ENCODE measurements around the gene PSMD13. TPM values are rescaled to one million over a fixed set of nuclear protein-coding genes. Genes with fewer than 3 reads are reported as not detected.
A peak's percentile ranks its signal among the peaks of the same experiment; 100 is the strongest.
"Not testable (repeated sequence)": the region's sequence is repeated elsewhere in the genome, so short reads cannot be mapped to it uniquely, and the experiment has no call there.

The PSMD13 gene
- total RNA-seq, 1 donor from 2014 or later: 146 TPM

DNA sequence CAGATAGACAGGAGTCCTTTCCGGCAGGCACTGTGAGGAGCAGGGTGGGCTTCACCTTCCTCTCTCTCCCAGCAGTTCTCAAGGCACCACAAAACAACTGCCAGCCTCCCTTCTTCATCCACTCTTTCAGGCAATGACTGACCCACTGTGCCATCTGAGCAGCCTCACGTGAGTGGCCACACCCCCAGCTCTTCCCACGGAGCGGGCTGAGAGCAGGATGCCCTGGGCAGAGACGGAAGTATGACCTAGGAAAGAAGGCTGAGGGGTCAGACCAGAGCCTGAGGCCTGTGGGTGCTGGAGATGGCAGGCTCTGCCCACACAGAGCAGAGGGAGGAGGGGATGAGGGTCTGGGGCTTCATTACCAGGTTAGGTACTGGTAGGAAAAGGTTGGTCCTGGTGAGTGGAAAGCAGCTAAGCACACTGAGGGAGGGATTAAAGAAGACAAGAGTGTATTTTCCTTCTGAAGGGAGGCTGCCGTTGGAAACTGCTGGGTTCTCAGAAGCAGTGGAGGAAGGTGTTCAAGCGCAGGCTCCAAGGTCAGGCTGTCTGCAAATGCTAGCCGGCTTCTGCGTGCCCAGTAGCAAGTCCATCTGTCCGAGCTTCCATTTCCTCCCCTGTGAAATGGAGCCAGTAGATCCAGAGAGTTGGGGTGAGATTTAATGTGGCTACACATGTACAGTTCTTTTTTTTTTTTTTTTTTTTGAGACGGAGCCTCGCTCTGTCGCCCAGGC is 46.0 kb downstream of the PSMD13 start:
- peak overlapping the region; percentile 83 for H3K27ac Mint-ChIP-seq (ENCODE audit: unreplicated experiment)
- no peak overlapping the region for H3K4me3 Mint-ChIP-seq
- peaks cover 16% of the 10 kb centered on the region for H3K4me1 Mint-ChIP-seq
- peaks cover 7% of the 10 kb centered on the region for H3K27me3 Mint-ChIP-seq (ENCODE audit: low read depth)
- DNase-seq (ENCODE audit: low read depth, low spot score): no peak
- H3K36me3 Mint-ChIP-seq (ENCODE audit: low read depth): no peaks in the 10 kb centered on the region
- H3K9me3 Mint-ChIP-seq: no peaks in the 10 kb centered on the region
- TF ChIP-seq, protein P1, sequence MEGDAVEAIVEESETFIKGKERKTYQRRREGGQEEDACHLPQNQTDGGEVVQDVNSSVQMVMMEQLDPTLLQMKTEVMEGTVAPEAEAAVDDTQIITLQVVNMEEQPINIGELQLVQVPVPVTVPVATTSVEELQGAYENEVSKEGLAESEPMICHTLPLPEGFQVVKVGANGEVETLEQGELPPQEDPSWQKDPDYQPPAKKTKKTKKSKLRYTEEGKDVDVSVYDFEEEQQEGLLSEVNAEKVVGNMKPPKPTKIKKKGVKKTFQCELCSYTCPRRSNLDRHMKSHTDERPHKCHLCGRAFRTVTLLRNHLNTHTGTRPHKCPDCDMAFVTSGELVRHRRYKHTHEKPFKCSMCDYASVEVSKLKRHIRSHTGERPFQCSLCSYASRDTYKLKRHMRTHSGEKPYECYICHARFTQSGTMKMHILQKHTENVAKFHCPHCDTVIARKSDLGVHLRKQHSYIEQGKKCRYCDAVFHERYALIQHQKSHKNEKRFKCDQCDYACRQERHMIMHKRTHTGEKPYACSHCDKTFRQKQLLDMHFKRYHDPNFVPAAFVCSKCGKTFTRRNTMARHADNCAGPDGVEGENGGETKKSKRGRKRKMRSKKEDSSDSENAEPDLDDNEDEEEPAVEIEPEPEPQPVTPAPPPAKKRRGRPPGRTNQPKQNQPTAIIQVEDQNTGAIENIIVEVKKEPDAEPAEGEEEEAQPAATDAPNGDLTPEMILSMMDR (conservative IDR thresholded peaks at IDR 0.05): no peak

DNA sequence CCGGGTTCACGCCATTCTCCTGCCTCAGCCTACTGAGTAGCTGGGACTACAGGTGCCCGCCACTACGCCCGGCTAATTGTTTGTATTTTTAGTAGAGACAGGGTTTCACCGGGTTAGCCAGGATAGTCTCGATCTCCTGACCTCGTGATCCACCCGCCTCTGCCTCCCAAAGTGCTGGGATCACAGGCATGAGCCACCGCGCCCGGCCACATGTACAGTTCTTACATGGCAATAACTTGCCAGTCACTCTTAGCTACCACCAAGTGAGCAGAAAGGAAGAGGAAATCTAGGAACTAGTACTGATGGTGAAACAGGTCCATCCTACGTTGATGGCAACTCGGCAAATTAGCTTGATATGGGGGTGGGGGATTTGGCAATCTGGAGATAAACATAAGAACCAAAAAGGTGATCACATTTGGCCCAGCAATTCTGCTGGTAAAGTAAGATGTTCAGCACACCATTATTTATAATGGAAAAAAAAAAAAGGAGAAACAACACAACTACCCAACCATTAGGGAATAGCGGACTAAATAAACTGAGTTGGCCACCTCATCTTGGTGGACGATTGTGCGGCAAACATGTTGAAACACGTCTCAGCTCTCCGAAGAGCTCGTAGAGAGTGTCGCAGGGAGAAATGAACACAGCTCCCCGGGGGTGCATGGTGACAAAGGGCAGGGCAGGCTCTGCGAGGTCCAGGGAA is 46.8 kb downstream of the PSMD13 start:
- Mint-ChIP-seq H3K9me3 (no peaks in the 10 kb centered on the region), H3K4me3 (peak overlapping the region; percentile 31), H3K36me3 (ENCODE audit: low read depth) (no peaks in the 10 kb centered on the region), H3K27ac (ENCODE audit: unreplicated experiment) (no peak overlapping the region), H3K27me3 (ENCODE audit: low read depth) (peaks cover 13% of the 10 kb centered on the region), H3K4me1 (peaks cover 16% of the 10 kb centered on the region)
- TF ChIP-seq, protein P1 (conservative IDR thresholded peaks at IDR 0.05): no peak
- DNase-seq (ENCODE audit: low read depth, low spot score): no peak

DNA sequence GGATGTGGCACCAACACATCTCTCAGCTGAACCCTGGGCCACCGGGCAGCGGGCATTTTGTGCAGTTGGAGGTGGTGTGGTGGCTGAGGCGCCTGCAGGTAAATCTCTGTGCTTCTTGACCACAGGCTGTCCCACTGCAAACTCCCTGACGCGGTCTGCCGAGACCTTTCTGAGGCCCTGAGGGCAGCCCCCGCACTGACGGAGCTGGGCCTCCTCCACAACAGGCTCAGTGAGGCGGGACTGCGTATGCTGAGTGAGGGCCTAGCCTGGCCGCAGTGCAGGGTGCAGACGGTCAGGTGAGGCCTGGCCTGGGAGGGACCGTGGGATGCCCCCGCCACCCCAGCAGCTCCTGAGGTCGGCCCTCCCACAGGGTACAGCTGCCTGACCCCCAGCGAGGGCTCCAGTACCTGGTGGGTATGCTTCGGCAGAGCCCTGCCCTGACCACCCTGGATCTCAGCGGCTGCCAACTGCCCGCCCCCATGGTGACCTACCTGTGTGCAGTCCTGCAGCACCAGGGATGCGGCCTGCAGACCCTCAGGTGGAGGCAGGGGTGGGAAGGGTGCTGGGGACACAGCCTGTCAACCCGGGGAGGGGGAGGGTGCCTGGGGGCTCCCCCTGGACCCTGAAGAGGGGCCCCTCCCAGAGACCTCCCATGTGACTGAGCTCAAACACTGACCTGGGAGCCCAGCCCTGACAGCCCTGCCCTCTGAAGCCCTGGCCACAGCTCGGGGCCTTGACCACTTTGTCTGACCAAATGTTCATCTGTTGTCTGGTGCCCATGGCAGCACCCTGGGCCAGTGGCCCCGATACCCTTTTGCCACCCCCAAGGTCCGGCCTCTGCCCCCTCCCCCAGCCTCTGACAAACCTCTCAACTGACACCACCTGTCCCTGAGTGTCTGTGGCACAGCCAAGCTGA is 47.6 kb downstream of the PSMD13 start:
- Mint-ChIP-seq H3K9me3 (no peaks in the 10 kb centered on the region), H3K27me3 (ENCODE audit: low read depth) (peaks cover 13% of the 10 kb centered on the region)
- no peak for DNase-seq (ENCODE audit: low read depth, low spot score)

DNA sequence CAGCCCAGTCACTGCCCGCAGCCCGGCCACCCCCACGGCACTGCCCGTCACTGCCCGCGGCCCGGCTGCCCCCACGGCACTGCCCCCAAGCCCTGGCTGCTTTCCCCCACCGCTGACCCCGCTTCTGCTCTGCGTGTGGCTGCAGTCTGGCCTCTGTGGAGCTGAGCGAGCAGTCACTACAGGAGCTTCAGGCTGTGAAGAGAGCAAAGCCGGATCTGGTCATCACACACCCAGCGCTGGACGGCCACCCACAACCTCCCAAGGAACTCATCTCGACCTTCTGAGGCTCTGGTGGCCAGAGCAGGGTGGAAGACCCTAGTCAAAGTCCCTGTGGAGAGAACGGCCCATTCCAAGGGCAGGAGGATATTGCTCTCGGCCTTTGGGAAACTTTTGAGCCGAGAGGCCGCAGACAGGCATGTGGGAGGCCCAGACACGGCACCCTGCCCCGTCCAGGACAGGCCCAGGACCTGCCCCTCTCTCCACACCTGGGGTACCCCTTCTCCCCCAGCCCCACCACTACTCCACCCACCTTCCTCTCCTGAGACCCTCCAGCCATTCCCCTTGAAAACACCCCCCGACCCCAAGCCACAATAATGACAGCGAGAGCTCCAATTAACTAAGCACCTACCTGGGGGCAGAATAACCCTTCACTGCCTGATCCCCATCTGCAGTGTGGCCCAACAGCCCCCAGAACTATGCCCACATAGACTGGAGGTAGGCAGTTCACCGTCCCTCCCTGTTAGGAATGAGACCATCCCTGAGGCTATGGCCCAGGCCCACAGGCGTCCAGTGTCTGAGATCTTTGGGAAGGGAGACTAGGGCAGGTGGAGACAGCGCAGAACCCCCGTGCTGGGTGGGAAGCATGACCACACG is 48.5 kb downstream of the PSMD13 start:
- H3K27me3 Mint-ChIP-seq (ENCODE audit: low read depth): peaks cover 13% of the 10 kb centered on the region
- H3K27ac Mint-ChIP-seq (ENCODE audit: unreplicated experiment): no peak overlapping the region
- DNase-seq (ENCODE audit: low read depth, low spot score): no peak
- peaks cover 16% of the 10 kb centered on the region for H3K4me1 Mint-ChIP-seq
- no peaks in the 10 kb centered on the region for H3K36me3 Mint-ChIP-seq (ENCODE audit: low read depth)
- TF ChIP-seq, protein P1 (conservative IDR thresholded peaks at IDR 0.05): no peak
- no peaks in the 10 kb centered on the region for H3K9me3 Mint-ChIP-seq
- H3K4me3 Mint-ChIP-seq: peak overlapping the region; percentile 47

More for the DNA sequence above, 47.6 kb downstream of the PSMD13 start:
- H3K27ac Mint-ChIP-seq (ENCODE audit: unreplicated experiment): no peak overlapping the region
- no peak overlapping the region for H3K4me3 Mint-ChIP-seq
- peaks cover 16% of the 10 kb centered on the region for H3K4me1 Mint-ChIP-seq
- TF ChIP-seq, protein P1 (conservative IDR thresholded peaks at IDR 0.05): no peak
- no peaks in the 10 kb centered on the region for H3K36me3 Mint-ChIP-seq (ENCODE audit: low read depth)

DNA sequence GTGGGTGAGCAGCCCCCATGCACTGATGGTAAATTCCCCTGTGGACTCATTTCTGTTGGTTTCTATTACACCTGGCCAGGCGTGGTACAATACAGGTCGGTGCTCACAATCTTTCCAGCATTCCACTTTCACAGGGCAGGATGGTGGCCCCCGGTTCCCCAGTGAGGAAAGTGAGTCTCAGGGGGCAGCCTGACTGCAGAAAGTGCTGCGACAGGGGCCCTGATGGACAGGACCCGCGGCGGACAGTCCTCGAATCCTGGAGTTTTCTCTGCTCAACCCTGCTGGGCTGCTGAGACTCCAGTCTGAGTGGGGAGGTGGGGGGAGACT is 49.1 kb downstream of the PSMD13 start:
- DNase-seq (ENCODE audit: low read depth, low spot score): no peak
- Mint-ChIP-seq H3K4me1 (peaks cover 16% of the 10 kb centered on the region), H3K4me3 (peak overlapping the region; percentile 47), H3K27me3 (ENCODE audit: low read depth) (peaks cover 13% of the 10 kb centered on the region), H3K9me3 (no peaks in the 10 kb centered on the region), H3K36me3 (ENCODE audit: low read depth) (no peaks in the 10 kb centered on the region), H3K27ac (ENCODE audit: unreplicated experiment) (no peak overlapping the region)
- TF ChIP-seq, protein P1 (conservative IDR thresholded peaks at IDR 0.05): no peak

DNA sequence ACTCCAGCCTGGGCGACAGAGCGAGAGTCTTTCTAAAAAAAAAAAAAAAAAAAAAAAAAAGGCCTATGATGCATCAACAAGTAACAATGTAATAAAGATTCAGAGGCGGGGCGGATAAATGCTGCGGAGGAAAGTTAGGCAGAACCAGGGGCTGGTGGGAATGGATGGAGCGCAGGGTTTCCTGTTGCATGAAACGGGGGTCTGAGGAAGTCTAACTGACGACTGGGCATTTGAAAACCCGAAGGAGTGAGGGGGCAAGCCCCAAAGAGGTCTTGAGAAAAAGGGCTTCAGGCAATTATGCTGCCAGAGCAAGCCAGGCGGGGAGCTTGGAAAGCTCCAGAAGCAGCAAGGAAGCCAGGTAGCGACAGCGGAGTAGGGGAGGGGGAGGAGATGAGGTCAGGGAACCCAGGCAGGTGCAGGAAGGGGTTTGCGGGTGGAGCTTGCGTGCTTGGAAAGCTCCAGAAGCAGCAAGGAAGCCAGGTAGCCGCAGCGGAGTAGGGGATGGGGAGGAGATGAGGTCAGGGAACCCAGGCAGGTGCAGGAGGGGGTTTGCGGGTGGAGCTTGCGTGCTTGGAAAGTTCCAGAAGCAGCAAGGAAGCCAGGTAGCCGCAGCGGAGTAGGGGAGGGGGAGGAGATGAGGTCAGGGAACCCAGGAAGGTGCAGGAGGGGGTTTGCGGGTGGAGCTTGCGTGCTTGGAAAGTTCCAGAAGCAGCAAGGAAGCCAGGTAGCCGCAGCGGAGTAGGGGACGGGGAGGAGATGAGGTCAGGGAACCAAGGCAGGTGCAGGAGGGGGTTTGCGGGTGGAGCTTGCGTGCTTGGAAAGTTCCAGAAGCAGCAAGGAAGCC is 50.4 kb downstream of the PSMD13 start:
- peak overlapping the region; percentile 84 for H3K4me3 Mint-ChIP-seq
- not testable (repeated sequence) for H3K9me3 Mint-ChIP-seq; DNase-seq (ENCODE audit: low read depth, low spot score); H3K36me3 Mint-ChIP-seq (ENCODE audit: low read depth); H3K27ac Mint-ChIP-seq (ENCODE audit: unreplicated experiment)
- H3K4me1 Mint-ChIP-seq: peaks cover 16% of the 10 kb centered on the region
- H3K27me3 Mint-ChIP-seq (ENCODE audit: low read depth): peaks cover 13% of the 10 kb centered on the region
